Neural progenitor cell (in vitro differentiated cells): ENCODE results near the gene TSC22D2. TPM values are rescaled to one million over a fixed set of nuclear protein-coding genes. Genes with fewer than 3 reads are reported as not detected.
A peak's percentile ranks its signal among the peaks of the same experiment; 100 is the strongest.

ENCODE experiments used
- DNase-seq: peaks from one replicate; pipeline ENCODE4 v3.0.0-alpha.2; 2016; ENCODE audit warnings: low spot score
- H2AFZ ChIP-seq: fragments of 200-600 bp; sonication (generic); replicated peaks from 2 replicates; pipeline ENCODE4 v1.6.1; 2016; ENCODE audit warnings: antibody characterized with exemption
- H3F3A ChIP-seq: fragments of 200-600 bp; sonication (generic); 2 replicates; pipeline ENCODE4 v1.6.1; 2016; ENCODE audit warnings: antibody characterized with exemption, low read depth
- H3K27ac ChIP-seq: fragments of 200-600 bp; sonication (generic); 2 replicates; pipeline ENCODE4 v1.5.1; 2016; ENCODE audit warnings: mild to moderate bottlenecking
- H3K27me3 ChIP-seq: fragments of 200-600 bp; sonication (generic); 2 replicates; pipeline ENCODE4 v1.6.1; 2016; ENCODE audit warnings: mild to moderate bottlenecking, moderate library complexity
- H3K36me3 ChIP-seq: fragments of 200-600 bp; sonication (generic); 2 replicates; pipeline ENCODE4 v1.5.1; 2016
- H3K4me1 ChIP-seq: fragments of 200-600 bp; sonication (generic); 2 replicates; pipeline ENCODE4 v1.6.1; 2016; ENCODE audit warnings: mixed run types
- H3K4me2 ChIP-seq: fragments of 200-600 bp; sonication (generic); 2 replicates; pipeline ENCODE4 v1.6.1; 2016
- H3K4me3 ChIP-seq: fragments of 200-600 bp; sonication (generic); 2 replicates; pipeline ENCODE4 v1.5.1; 2016
- H3K79me2 ChIP-seq: fragments of 200-600 bp; sonication (generic); 2 replicates; pipeline ENCODE4 v1.6.1; 2016; ENCODE audit warnings: low read depth
- H3K9ac ChIP-seq: fragments of 200-600 bp; sonication (generic); 2 replicates; pipeline ENCODE4 v1.6.1; 2016
- H3K9me3 ChIP-seq: fragments of 200-600 bp; sonication (generic); 2 replicates; pipeline ENCODE4 v1.5.1; 2016; ENCODE audit warnings: low read depth
- H4K20me1 ChIP-seq: fragments of 200-600 bp; sonication (generic); 2 replicates; pipeline ENCODE4 v1.6.1; 2016; ENCODE audit warnings: low read depth
- H3K27ac Mint-ChIP-seq: 3 replicates; pipeline ENCODE4 v1.8.0; 2021; ENCODE audit warnings: mixed read lengths
- H3K27me3 Mint-ChIP-seq: 2 replicates; pipeline ENCODE4 v1.8.0; 2022; ENCODE audit warnings: low read depth, mild to moderate bottlenecking, inconsistent platforms, moderate library complexity, mixed read lengths; ENCODE audit not compliant: insufficient read depth
- H3K36me3 Mint-ChIP-seq: 3 replicates; pipeline ENCODE4 v1.8.0; 2021; ENCODE audit warnings: mixed read lengths
- H3K4me1 Mint-ChIP-seq: 3 replicates; pipeline ENCODE4 v1.8.0; 2021; ENCODE audit warnings: mixed read lengths
- H3K4me3 Mint-ChIP-seq: 3 replicates; pipeline ENCODE4 v1.8.0; 2021; ENCODE audit warnings: mild to moderate bottlenecking, moderate library complexity, mixed read lengths
- H3K9me3 Mint-ChIP-seq: 3 replicates; pipeline ENCODE4 v1.8.0; 2020; ENCODE audit warnings: mixed read lengths
- EZH2 ChIP-seq: fragments of 200-600 bp; sonication (generic); IDR thresholded peaks from 2 replicates; pipeline ENCODE4 v1.6.1; 2017; ENCODE audit warnings: antibody characterized with exemption, mild to moderate bottlenecking, moderate library complexity
- EZH2phosphoT487 ChIP-seq: fragments of 200-600 bp; sonication (generic); IDR thresholded peaks from 2 replicates; pipeline ENCODE4 v1.6.1; 2017; ENCODE audit warnings: antibody characterized with exemption
- total RNA-seq: library from RNA; depleted of rRNA; stranded (reverse); fragments of >200 nt; gene quantifications from 2 replicates; pipeline ENCODE4 v1.2.3, GENCODE V29; 2015; ENCODE audit warnings: low replicate concordance
- TF ChIP-seq, protein P1 (sequence below): fragments of 200-600 bp; sonication (generic); IDR thresholded peaks from 2 replicates; pipeline ENCODE4 v1.5.1; 2017; ENCODE audit warnings: antibody characterized with exemption, mild to moderate bottlenecking

Gene TSC22D2
- total RNA-seq, 1 donor from 2014 or later = 18.7 TPM

DNA sequence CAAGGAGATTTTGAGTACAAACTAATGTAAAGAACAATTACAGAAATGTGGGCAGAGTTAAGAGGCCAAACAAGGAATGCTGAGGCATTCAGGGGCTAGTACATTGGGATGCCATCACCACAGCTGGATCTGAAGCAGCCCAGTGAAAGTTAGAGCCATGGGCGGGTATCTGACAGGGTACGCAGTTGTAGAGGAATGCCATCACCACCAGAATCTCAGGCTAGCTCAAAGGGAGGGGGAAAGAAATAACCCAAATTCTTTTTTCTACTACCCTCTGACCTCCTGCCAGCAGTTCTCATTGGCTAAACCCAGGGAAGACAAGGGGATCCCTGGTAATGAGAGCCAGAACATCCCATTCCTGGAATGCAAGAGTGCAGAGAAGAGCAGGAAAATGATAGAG is 9.0 kb upstream of the TSC22D2 start:
- no peaks in the 10 kb centered on the region for H3K27me3 Mint-ChIP-seq
- no peaks in the 10 kb centered on the region for H3K4me1 Mint-ChIP-seq
- Histone ChIP-seq H3K79me2 (no peaks in the 10 kb centered on the region), H3K9ac (no peak overlapping the region), H3K27me3 (no peaks in the 10 kb centered on the region), H3K4me2 (peak overlapping the region; percentile 36), H4K20me1 (no peaks in the 10 kb centered on the region), H2AFZ (peak overlapping the region; percentile 59), H3K27ac (no peak overlapping the region), H3F3A (no peaks in the 10 kb centered on the region), H3K4me3 (no peak overlapping the region), H3K4me1 (peaks cover 5% of the 10 kb centered on the region), H3K9me3 (no peaks in the 10 kb centered on the region), H3K36me3 (no peaks in the 10 kb centered on the region)
- TF ChIP-seq EZH2phosphoT487 (no peak), EZH2 (no peak)
- TF ChIP-seq, protein P1, sequence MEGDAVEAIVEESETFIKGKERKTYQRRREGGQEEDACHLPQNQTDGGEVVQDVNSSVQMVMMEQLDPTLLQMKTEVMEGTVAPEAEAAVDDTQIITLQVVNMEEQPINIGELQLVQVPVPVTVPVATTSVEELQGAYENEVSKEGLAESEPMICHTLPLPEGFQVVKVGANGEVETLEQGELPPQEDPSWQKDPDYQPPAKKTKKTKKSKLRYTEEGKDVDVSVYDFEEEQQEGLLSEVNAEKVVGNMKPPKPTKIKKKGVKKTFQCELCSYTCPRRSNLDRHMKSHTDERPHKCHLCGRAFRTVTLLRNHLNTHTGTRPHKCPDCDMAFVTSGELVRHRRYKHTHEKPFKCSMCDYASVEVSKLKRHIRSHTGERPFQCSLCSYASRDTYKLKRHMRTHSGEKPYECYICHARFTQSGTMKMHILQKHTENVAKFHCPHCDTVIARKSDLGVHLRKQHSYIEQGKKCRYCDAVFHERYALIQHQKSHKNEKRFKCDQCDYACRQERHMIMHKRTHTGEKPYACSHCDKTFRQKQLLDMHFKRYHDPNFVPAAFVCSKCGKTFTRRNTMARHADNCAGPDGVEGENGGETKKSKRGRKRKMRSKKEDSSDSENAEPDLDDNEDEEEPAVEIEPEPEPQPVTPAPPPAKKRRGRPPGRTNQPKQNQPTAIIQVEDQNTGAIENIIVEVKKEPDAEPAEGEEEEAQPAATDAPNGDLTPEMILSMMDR = no peak
- peak; percentile 31 for DNase-seq
- H3K4me3 Mint-ChIP-seq = no peak overlapping the region
- H3K36me3 Mint-ChIP-seq = no peaks in the 10 kb centered on the region
- H3K9me3 Mint-ChIP-seq = no peaks in the 10 kb centered on the region
- H3K27ac Mint-ChIP-seq = no peak overlapping the region

- no peaks in the 10 kb centered on the region for H3K79me2 ChIP-seq
- H2AFZ ChIP-seq = no peak overlapping the region
- no peak overlapping the region for H3K4me3 ChIP-seq
- H3F3A ChIP-seq = no peaks in the 10 kb centered on the region
- Mint-ChIP-seq H3K27ac (no peak overlapping the region), H3K9me3 (no peaks in the 10 kb centered on the region), H3K4me3 (no peak overlapping the region), H3K36me3 (no peaks in the 10 kb centered on the region), H3K27me3 (no peaks in the 10 kb centered on the region), H3K4me1 (no peaks in the 10 kb centered on the region)
- DNase-seq = no peak
- no peaks in the 10 kb centered on the region for H3K27me3 ChIP-seq
- TF ChIP-seq EZH2phosphoT487 = no peak
- TF ChIP-seq EZH2 = no peak
- TF ChIP-seq, protein P1 = no peak
- no peaks in the 10 kb centered on the region for H3K9me3 ChIP-seq
- H3K4me1 ChIP-seq = peaks cover 5% of the 10 kb centered on the region
- H3K4me2 ChIP-seq = no peak overlapping the region
- no peaks in the 10 kb centered on the region for H3K36me3 ChIP-seq
- no peak overlapping the region for H3K27ac ChIP-seq
- H4K20me1 ChIP-seq = no peaks in the 10 kb centered on the region
- H3K9ac ChIP-seq = no peak overlapping the region
These were observed 6.8 kb upstream of the TSC22D2 start for GRCh38 chr3:150401285-150401684.

GRCh38 chr3:150402217-150402616 is 5.9 kb upstream of the TSC22D2 start:
- TF ChIP-seq EZH2 = no peak
- no peak for TF ChIP-seq EZH2phosphoT487
- TF ChIP-seq, protein P1 = no peak
- Histone ChIP-seq H3F3A (peaks cover under 1% of the 10 kb centered on the region), H3K79me2 (no peaks in the 10 kb centered on the region), H3K36me3 (no peaks in the 10 kb centered on the region), H3K27ac (no peak overlapping the region), H3K9ac (no peak overlapping the region), H3K9me3 (no peaks in the 10 kb centered on the region), H4K20me1 (no peaks in the 10 kb centered on the region), H3K4me3 (no peak overlapping the region), H3K4me1 (peaks cover 6% of the 10 kb centered on the region), H2AFZ (no peak overlapping the region), H3K27me3 (no peaks in the 10 kb centered on the region), H3K4me2 (no peak overlapping the region)
- H3K27ac Mint-ChIP-seq = no peak overlapping the region
- H3K4me1 Mint-ChIP-seq = peaks cover 7% of the 10 kb centered on the region
- no peak overlapping the region for H3K4me3 Mint-ChIP-seq
- H3K9me3 Mint-ChIP-seq = no peaks in the 10 kb centered on the region
- H3K27me3 Mint-ChIP-seq = no peaks in the 10 kb centered on the region
- no peaks in the 10 kb centered on the region for H3K36me3 Mint-ChIP-seq
- no peak for DNase-seq
